G401.6 (cell line): ENCODE data around the gene IL12RB1.

Experiments used
- FAIRE-seq: peaks from 2 replicates; lab custom pipeline; 2012; peaks lifted over from hg19 to GRCh38; lab: Jason Lieb, UNC

Gene IL12RB1

GRCh38 chr19:18085702-18086457, 854 bp downstream of the IL12RB1 start:
- no peak for FAIRE-seq

- FAIRE-seq: no peak
Observed at GRCh38 chr19:18083929-18084684, 2.6 kb downstream of the IL12RB1 start.

DNA sequence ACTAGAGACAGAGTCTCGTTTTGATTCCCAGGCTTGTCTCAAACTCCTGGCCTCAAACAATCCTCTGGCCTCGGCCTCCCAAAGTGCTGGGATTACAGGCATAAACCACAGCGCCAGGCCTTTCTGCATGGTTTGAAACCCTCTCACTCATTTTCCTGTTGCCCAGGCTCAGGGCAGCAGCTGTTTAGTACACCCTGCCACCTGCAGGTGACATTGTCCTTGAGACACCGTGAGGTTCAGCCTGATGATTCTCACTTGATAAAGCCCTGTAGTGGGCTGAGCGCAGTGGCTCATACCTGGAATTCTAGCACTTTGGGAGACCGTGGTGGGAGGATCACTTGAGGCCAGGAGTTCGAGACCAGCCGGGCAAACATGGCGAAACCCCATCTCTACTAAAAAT, 12.5 kb downstream of the IL12RB1 start:
- no peak for FAIRE-seq

DNA sequence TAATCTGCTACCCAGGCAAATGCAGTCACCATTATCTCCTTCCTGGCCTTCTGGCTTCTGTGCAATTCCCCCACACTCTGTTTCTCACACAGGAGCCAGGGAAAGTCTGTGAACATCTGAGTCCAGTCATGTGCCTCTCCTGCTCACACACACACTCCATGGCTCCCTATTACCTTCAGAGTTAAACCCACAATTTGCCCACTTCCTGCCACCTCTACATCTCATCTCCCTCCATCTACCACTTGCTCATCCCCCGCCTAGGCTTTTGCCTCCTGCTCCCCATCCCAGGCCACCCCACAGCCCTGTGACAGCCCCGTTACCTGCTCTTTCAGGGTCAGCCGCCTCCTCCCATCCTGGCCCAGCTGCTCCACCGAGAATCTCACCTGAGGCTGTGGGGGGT, 13.5 kb downstream of the IL12RB1 start:
- no peak for FAIRE-seq

DNA sequence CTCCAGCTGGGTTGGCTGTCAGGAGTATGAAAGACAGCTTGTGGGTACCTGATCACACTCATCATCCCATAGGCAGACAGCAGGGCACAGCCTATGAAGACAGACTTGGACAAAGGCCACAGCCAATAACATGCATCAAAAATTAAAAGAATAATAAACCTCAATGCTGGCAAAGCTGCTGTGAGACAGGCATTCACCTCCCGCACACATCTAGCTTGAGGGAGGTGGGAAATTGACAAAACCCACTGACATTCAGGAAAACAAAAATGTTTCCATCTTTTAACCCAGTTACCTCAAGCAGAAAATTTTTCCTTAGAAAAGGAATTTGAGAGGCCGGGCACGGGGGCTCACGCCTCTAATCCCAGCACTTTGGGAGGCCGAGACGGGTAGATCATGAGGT, 14.4 kb downstream of the IL12RB1 start:
- no peak for FAIRE-seq

- FAIRE-seq: no peak
Observed at GRCh38 chr19:18070181-18070580, 16.6 kb downstream of the IL12RB1 start.

DNA sequence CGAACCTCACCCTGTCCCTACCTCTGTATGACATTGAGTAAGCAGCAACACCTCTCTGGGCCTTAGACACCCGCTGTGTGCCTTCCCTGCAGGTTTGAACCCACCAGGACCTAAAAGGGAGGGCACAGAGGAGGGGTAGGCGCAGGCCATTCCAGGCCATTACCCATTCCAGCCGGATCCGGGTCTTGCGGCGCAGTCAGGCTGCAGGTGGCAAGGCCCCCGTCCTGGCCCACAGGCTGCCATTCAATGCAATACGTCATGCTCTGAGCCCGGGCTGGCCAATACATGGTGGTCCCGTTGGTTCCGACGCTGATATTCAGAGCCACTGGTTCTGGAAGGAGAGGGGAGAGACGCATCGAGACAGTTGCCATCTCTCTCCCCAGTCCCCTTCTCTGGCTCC, 17.4 kb downstream of the IL12RB1 start:
- no peak for FAIRE-seq

DNA sequence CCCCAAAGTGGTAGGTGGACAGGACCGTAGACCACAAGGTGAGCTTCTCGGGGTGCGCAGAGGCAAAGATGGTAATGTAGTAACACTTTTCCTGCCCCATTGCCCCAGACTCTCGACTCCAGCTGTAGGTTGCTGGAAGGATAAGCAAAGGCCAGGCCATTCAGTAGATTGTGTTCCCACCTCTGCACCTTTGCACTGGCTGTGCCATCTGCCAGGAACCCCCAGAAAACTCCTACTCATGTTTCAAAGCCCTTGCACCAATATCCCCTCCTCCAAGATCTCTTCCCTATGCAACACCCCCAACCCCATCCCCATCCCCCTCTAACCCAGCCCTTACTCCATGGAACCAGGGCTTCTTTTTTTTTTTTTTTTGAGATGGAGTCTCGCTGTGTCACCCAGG, 18.3 kb downstream of the IL12RB1 start:
- FAIRE-seq: no peak

GRCh38 chr19:18065173-18065495, 21.6 kb downstream of the IL12RB1 start:
- FAIRE-seq: no peak

GRCh38 chr19:18063463-18063862, 23.3 kb downstream of the IL12RB1 start:
- no peak for FAIRE-seq

DNA sequence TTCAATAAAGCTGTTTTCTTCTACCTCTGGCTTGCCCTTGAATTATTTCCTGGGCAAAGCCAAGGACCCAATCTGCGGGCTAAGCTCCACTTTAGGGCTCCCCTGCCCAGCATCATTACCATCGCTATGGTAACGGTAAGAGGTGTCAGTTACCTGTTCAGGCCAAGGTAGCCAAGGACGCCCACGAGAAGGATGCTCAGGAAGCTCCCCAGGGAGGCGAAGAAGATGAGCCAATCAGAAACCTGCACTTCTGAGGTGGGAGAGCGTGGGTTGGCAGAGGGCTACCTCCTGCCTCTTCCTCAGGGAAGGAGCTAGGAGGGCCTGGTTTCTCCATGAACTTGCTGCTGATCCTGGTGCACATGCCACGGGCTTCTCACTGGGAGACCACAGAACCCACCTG, 24.7 kb downstream of the IL12RB1 start:
- FAIRE-seq: no peak

GRCh38 chr19:18060472-18060871, 26.3 kb downstream of the IL12RB1 start:
- no peak for FAIRE-seq

DNA sequence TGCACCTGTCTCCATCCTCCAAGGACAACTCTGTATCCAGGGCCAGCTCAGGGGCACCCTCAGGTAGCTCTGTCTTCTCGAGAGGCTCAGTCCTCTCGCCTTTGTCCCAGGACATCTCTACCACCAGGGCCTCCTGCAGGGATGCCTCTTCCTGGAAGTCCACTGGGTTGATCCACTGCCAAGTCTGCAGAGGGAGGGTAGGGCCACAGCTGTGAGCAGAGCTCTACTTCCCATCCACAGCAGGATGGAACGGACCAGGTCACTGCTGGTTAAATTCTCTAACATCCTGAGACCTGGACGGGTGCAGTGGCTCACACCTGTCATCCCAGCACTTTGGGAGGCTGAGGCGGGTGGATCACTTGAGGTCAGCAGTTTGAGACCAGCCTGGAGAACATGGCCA, 26.8 kb downstream of the IL12RB1 start:
- no peak for FAIRE-seq

DNA sequence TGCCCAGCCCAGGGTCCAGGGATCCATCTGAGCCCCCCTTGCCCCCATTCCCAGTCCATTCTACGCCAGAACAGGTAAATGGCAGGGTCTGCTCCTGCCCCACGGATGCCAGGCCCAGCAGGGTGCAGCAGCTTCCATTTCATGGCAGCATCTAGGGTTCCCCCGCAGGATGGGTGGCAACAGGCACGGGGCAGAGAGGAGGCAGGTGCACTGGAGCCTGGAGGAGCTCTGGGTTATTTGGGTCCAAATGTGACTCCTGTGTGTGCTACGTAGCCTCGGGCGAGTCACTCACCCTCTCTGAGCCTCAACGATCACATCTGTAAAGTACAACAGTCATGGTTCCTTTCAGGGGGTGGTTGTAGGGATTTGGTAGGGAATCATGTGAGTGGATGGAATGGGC, 27.4 kb downstream of the IL12RB1 start:
- no peak for FAIRE-seq

DNA sequence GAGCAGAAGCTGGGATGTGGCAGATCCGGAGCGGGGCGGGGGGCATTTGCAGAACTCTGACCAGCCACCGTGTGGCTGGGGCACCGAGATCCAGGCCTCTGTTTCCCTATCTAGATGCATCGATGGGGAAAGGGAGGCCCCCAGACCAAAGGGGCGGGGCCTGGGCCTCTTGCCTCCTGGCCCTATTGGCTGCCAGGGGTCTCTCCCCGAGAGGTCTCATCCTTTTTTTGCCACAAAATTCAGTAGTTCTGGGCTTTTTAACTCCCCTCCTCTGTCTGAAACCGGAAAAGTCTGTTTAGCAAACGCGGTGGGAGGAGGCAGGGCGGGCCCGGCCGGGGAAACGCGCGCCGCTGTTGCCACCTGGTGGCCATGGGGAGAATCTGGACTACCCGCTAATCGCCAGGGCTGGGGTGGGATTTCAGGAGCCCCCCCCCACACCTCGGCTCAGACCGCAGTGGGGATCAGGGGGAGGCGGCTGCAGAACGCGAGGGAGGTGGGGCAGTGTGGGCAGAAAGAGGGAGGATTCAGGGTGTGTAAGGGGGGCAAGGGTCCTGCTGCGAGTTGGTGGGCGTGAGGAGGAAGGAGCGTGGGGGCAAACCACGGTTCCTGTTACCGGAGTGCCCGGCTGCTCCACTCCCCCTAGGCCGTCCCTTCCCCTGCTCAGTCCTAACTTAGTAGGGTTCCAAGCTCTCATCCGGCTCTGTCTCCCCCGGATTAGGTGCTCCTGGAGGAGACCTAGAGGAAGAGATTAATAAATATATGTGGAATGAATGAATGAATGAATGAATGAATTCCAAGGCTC, 28.3 kb downstream of the IL12RB1 start:
- peak; percentile 51 for FAIRE-seq

- FAIRE-seq: no peak
Observed at GRCh38 chr19:18057557-18057956, 29.2 kb downstream of the IL12RB1 start.

- no peak for FAIRE-seq
Observed at GRCh38 chr19:18055967-18056366, 30.8 kb downstream of the IL12RB1 start.

GRCh38 chr19:18053576-18054219, 33.0 kb downstream of the IL12RB1 start:
- no peak for FAIRE-seq

DNA sequence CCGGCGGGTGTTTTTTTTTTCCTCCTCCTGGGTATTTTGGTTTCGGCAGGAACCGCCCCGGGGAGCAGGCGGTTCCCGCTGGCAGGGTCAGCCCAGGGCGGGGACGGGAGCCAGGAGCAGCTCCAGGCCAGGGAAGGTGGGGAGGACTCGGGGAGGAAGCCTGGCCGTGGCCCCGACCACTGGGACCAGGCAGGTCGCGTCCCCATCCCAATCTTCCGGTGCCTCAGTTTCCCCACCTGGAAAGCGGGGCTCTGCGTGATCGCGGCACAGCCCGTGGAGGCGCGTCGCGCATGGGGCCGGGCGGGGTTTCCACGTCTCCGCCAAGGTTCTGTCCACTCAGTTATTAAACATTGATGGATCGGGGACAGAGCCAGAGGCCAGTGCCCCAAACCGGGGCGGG, 34.8 kb downstream of the IL12RB1 start:
- no peak for FAIRE-seq

- no peak for FAIRE-seq
Observed at GRCh38 chr19:18049385-18049784, 37.3 kb downstream of the IL12RB1 start.

GRCh38 chr19:18046059-18046718, 40.5 kb downstream of the IL12RB1 start:
- FAIRE-seq: no peak
